ENCODE measurements around the gene TTLL10.

GRCh38 chr1:1220197-1220596, 46.5 kb downstream of the TTLL10 start:
- TF ChIP-seq CTCF (conservative IDR thresholded peaks at IDR 0.05 in 1 of 2, IDR thresholded peaks at IDR 0.05 in 1 of 2; ENCODE audit: extremely low read depth in 1 of 2, insufficient read depth in 1 of 2, low read depth in 1 of 2, low read length in 2 of 2) (no peak), EZH2 (IDR thresholded peaks at IDR 0.05; ENCODE audit: borderline replicate concordance, low read length) (no peak)
